HFFc6 (cell line): ENCODE results near the gene DBET. TPM values are rescaled to one million over a fixed set of nuclear protein-coding genes. Genes with fewer than 3 reads are reported as not detected.
A peak's percentile ranks its signal among the peaks of the same experiment; 100 is the strongest.
"Not testable (repeated sequence)": the region's sequence is repeated elsewhere in the genome, so short reads cannot be mapped to it uniquely, and the experiment has no call there.

Experiments used
- DNase-seq: peaks from one replicate; pipeline ENCODE4 v3.0.0-alpha.2; 2018
- H3K27ac Mint-ChIP-seq: 2 replicates; pipeline ENCODE4 v1.8.0; 2020; ENCODE audit warnings: mild to moderate bottlenecking, mixed read lengths
- H3K27me3 Mint-ChIP-seq: 2 replicates; pipeline ENCODE4 v1.8.0; 2021; ENCODE audit warnings: mild to moderate bottlenecking, moderate library complexity, mixed read lengths; ENCODE audit not compliant: insufficient read depth
- H3K36me3 Mint-ChIP-seq: 2 replicates; pipeline ENCODE4 v1.8.0; 2021; ENCODE audit warnings: low read depth, mixed read lengths
- H3K4me1 Mint-ChIP-seq: 2 replicates; pipeline ENCODE4 v1.8.0; 2020; ENCODE audit warnings: low read depth, mixed read lengths
- H3K4me3 Mint-ChIP-seq: 2 replicates; pipeline ENCODE4 v1.8.0; 2020; ENCODE audit warnings: mild to moderate bottlenecking, moderate library complexity, mixed read lengths
- H3K9me3 Mint-ChIP-seq: 2 replicates; pipeline ENCODE4 v1.8.0; 2020; ENCODE audit warnings: mild to moderate bottlenecking, mixed read lengths
- long read RNA-seq: library from polyadenylated mRNA; unstranded; transcript quantifications from one replicate; pipeline ENCODE4 v2.0.0, GENCODE V29; 2019
- total RNA-seq, 6 experiments: library from RNA; stranded (reverse); fragmentation: NEBNext Ultra II Directional; extraction: Animal tissue kit (Norgen Biotek cat#: 25700); gene quantifications; 2 replicates in 1 of 6; 3 replicates in 5 of 6; pipeline ENCODE4 v1.2.3, GENCODE V29; 2021
- TF ChIP-seq, protein P1 (sequence below): fragments of 200-600 bp; sonication (generic); IDR thresholded peaks from 2 replicates; pipeline ENCODE4 v1.5.0; 2021; ENCODE audit warnings: antibody characterized with exemption, mild to moderate bottlenecking

The DBET gene
- not detected for total RNA-seq
- long read RNA-seq, result 0 reads

- not testable (repeated sequence) for H3K36me3 Mint-ChIP-seq, H3K4me3 Mint-ChIP-seq, DNase-seq, H3K27me3 Mint-ChIP-seq, H3K4me1 Mint-ChIP-seq, H3K9me3 Mint-ChIP-seq, H3K27ac Mint-ChIP-seq
- TF ChIP-seq, protein P1, sequence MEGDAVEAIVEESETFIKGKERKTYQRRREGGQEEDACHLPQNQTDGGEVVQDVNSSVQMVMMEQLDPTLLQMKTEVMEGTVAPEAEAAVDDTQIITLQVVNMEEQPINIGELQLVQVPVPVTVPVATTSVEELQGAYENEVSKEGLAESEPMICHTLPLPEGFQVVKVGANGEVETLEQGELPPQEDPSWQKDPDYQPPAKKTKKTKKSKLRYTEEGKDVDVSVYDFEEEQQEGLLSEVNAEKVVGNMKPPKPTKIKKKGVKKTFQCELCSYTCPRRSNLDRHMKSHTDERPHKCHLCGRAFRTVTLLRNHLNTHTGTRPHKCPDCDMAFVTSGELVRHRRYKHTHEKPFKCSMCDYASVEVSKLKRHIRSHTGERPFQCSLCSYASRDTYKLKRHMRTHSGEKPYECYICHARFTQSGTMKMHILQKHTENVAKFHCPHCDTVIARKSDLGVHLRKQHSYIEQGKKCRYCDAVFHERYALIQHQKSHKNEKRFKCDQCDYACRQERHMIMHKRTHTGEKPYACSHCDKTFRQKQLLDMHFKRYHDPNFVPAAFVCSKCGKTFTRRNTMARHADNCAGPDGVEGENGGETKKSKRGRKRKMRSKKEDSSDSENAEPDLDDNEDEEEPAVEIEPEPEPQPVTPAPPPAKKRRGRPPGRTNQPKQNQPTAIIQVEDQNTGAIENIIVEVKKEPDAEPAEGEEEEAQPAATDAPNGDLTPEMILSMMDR, result peak; percentile 32
Measured at GRCh38 chr4:190064342-190064741, at the start of gene DBET. Gene DBET, plus strand, starts transcription at chr4:190064502.

DNA sequence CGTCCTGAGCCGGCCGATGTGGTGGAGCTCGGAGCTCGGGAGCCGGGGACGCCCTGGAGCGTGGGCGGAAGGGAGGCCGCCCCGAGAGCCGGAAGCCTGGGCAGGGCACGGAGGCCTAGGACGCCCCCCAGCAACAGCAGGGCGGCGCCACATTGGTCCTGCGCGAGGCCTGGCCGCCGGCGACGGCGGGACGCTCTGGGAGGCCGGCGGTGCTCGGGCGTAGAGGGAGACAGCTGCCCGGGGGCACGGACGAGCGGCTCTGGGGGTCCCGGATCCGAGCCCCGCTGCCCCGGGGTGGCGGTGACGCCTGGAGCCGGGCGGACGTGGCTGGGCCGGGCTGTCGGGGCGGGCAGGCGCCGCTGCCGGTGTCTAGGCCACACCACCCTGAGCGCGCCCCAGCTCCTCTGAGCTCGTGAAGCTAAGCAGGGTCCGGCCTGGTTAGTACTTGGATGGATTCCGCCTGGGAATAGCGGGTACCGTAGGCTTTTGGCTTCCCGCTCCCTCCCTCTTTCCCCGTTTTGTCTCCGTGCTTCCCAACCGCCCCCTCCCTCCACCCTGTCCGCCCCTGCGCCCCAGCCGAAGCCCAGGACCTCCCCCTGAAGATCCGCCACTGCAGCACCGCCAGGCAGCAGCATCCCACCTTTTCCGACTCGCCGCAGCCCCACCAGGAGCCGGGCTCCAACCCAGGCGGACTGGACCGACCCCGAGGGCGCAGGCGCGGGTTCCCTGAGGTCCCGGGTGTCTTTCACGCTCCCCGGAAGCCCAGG, 49.3 kb upstream of the DBET start:
- H3K36me3 Mint-ChIP-seq, result no peaks in the 10 kb centered on the region
- peak overlapping the region; percentile 53; the same call in 1 of the 2 replicates for H3K4me3 Mint-ChIP-seq
- H3K27me3 Mint-ChIP-seq, result peaks cover 38% of the 10 kb centered on the region
- TF ChIP-seq, protein P1, result no peak
- DNase-seq, result no peak
- H3K27ac Mint-ChIP-seq, result no peak overlapping the region
- peaks cover 26% of the 10 kb centered on the region for H3K9me3 Mint-ChIP-seq
- no peaks in the 10 kb centered on the region for H3K4me1 Mint-ChIP-seq

GRCh38 chr4:190015538-190016368, 48.5 kb upstream of the DBET start:
- TF ChIP-seq, protein P1, result no peak
- Mint-ChIP-seq H3K4me3 (no peak overlapping the region), H3K4me1 (no peaks in the 10 kb centered on the region; the same call in 1 of the 2 replicates), H3K36me3 (no peaks in the 10 kb centered on the region), H3K27me3 (peaks cover 45% of the 10 kb centered on the region), H3K27ac (no peak overlapping the region), H3K9me3 (peaks cover 26% of the 10 kb centered on the region)
- no peak for DNase-seq

- TF ChIP-seq, protein P1, result no peak
- H3K4me3 Mint-ChIP-seq, result no peak overlapping the region
- no peaks in the 10 kb centered on the region; the same call in 1 of the 2 replicates for H3K4me1 Mint-ChIP-seq
- H3K27ac Mint-ChIP-seq, result no peak overlapping the region
- H3K9me3 Mint-ChIP-seq, result peaks cover 26% of the 10 kb centered on the region
- no peaks in the 10 kb centered on the region for H3K36me3 Mint-ChIP-seq
- no peak for DNase-seq
- peaks cover 51% of the 10 kb centered on the region for H3K27me3 Mint-ChIP-seq
Measured at GRCh38 chr4:190016369-190017289, 47.7 kb upstream of the DBET start.
